ENCODE measurements around the gene DDX27.

DNA sequence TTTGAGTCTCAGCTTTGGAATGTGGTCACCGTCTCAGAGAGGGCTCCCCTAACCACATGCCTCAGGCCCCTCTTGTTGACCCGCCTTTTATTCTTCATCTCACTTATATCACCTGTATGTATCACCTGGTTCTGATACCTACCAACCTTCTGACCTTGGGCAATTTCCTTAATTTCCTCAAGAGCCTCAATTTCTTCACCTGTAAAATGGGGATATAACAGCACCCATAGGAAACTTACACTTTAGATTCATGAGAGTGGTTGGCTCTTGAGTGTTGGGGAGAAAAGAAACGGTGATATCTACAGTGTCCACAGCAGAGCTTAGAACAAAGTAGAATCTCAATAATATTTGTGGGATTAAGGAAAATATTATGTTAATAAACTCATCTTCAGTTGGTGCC lies 4.0 kb upstream of the DDX27 start:
- TF ChIP-seq POLR2A (IDR thresholded peaks at IDR 0.05), result no peak
- TF ChIP-seq, protein P1, sequence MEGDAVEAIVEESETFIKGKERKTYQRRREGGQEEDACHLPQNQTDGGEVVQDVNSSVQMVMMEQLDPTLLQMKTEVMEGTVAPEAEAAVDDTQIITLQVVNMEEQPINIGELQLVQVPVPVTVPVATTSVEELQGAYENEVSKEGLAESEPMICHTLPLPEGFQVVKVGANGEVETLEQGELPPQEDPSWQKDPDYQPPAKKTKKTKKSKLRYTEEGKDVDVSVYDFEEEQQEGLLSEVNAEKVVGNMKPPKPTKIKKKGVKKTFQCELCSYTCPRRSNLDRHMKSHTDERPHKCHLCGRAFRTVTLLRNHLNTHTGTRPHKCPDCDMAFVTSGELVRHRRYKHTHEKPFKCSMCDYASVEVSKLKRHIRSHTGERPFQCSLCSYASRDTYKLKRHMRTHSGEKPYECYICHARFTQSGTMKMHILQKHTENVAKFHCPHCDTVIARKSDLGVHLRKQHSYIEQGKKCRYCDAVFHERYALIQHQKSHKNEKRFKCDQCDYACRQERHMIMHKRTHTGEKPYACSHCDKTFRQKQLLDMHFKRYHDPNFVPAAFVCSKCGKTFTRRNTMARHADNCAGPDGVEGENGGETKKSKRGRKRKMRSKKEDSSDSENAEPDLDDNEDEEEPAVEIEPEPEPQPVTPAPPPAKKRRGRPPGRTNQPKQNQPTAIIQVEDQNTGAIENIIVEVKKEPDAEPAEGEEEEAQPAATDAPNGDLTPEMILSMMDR (IDR thresholded peaks at IDR 0.05), result no peak
